Measurements from ENCODE around the gene VPS72. TPM values are rescaled to one million over a fixed set of nuclear protein-coding genes. Genes with fewer than 3 reads are reported as not detected.

The VPS72 gene
- total RNA-seq, 4 donors from 2014 or later, result 62.2 to 95.8 (median 68.9) TPM

DNA sequence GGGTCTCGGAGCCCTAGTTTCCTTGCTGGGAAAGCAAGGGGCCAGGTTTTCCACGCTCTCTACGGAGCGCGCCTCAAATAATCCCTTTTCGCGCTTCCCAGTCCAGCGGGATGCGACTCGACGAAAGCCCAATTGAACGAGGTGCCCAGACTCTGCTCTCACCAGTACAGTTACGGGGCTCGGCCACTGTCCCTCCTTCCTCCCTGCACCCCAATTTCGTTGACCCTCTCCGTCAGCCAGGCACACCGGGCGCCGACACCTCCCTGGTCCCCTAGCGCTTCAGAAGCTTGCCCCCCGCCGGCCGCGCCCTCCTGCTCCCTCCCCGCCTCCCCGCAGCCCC, 44.0 kb downstream of the VPS72 start:
- peak; percentile 0 to 11 for ATAC-seq
- TF ChIP-seq, protein P1, sequence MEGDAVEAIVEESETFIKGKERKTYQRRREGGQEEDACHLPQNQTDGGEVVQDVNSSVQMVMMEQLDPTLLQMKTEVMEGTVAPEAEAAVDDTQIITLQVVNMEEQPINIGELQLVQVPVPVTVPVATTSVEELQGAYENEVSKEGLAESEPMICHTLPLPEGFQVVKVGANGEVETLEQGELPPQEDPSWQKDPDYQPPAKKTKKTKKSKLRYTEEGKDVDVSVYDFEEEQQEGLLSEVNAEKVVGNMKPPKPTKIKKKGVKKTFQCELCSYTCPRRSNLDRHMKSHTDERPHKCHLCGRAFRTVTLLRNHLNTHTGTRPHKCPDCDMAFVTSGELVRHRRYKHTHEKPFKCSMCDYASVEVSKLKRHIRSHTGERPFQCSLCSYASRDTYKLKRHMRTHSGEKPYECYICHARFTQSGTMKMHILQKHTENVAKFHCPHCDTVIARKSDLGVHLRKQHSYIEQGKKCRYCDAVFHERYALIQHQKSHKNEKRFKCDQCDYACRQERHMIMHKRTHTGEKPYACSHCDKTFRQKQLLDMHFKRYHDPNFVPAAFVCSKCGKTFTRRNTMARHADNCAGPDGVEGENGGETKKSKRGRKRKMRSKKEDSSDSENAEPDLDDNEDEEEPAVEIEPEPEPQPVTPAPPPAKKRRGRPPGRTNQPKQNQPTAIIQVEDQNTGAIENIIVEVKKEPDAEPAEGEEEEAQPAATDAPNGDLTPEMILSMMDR (IDR thresholded peaks at IDR 0.05 in 4 of 5, conservative IDR thresholded peaks at IDR 0.05 in 1 of 5), result no peak
- TF ChIP-seq POLR2A (IDR thresholded peaks at IDR 0.05), result no peak
- no peak for DNase-seq
- H3K4me1 ChIP-seq, result peaks cover 45 to 53% of the 10 kb centered on the region in 2 donors
- in situ Hi-C loops (cut with MboI; ENCODE audit: low sequenced_read_pairs in 4 of 4), result no loop called here
- H3K27ac ChIP-seq, result peak overlapping the region; percentile 95 to 99 (median 98)
- intact Hi-C loops (cut with DNase I; ENCODE audit: low total_unique reads), result loop anchor here (1.0 to 5.0 kb wide), 5 partner anchors 19 to 584 kb away; partner anchors contain the start of genes GABPB2 and LYSMD1
- H3K4me3 ChIP-seq, result peak overlapping the region; percentile 89 to 97 (median 92)
- no peaks in the 10 kb centered on the region for H3K9me3 ChIP-seq
- H3K27me3 ChIP-seq, result no peaks in the 10 kb centered on the region
- H3K36me3 ChIP-seq, result no peaks in the 10 kb centered on the region

DNA sequence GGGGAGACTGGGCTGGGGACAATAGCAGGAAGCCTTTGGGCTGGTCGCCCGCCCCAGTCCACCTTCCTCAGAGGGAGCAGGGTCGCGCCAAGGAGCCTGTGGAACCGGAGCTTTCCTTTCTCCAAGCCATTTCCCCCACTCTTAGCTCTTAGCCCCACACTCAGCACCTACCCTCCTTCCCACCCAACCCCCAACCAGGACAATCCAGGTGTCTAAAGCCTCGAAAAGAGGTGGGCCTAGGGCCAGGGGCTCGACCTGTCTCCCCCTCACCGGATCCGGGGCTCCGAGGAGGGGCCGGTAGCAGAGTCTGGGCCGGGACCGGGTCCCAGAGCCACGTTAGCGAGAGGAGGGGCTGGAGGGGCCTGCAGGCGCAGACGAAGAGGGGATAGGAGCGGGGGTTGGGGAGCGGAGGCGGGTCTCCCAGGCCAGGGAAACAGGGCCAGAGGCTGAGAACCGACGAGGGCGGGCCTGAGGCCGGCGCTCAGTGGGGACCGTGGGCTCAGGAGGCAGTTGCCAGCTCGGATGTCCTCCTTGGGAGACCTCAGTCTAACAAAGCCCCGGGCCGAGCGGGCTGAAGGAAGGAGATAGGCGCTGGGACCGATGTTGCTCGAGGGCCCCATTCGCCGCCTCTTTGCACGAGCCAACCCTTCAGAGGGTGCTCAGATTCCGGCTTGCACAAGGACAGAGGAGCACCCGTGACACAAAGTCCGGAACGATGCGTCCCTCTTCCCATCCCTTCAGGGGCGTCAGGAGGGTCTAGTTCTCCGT, 44.5 kb downstream of the VPS72 start:
- Histone ChIP-seq H3K9me3 (no peaks in the 10 kb centered on the region), H3K27ac (peak overlapping the region; percentile 95 to 99 (median 98)), H3K27me3 (no peaks in the 10 kb centered on the region), H3K4me1 (peaks cover 48 to 59% of the 10 kb centered on the region in 2 donors), H3K4me3 (peak overlapping the region; percentile 89 to 97 (median 92)), H3K36me3 (no peaks in the 10 kb centered on the region)
- in situ Hi-C loops (cut with MboI; ENCODE audit: low sequenced_read_pairs in 4 of 4) (no loop called here), intact Hi-C loops (cut with DNase I; ENCODE audit: low total_unique reads) (loop anchor here (1.0 to 5.0 kb wide), 5 partner anchors 20 to 583 kb away; partner anchors contain the start of genes GABPB2 and LYSMD1)
- ATAC-seq (peak; percentile 39 to 56), DNase-seq (peak; percentile 76 to 86)
- TF ChIP-seq, protein P1 (IDR thresholded peaks at IDR 0.05 in 4 of 5, conservative IDR thresholded peaks at IDR 0.05 in 1 of 5), result no peak
- peak in 1 of 2 donors; percentile 21 for TF ChIP-seq POLR2A (IDR thresholded peaks at IDR 0.05)

GRCh38 chr1:151144474-151145303, 45.3 kb downstream of the VPS72 start:
- peak overlapping the region; percentile 89 to 97 (median 92) for H3K4me3 ChIP-seq
- no peaks in the 10 kb centered on the region for H3K9me3 ChIP-seq
- H3K36me3 ChIP-seq, result peaks cover 0 to 8% of the 10 kb centered on the region in 2 donors
- TF ChIP-seq POLR2A (IDR thresholded peaks at IDR 0.05), result peak in 1 of 2 donors; percentile 29
- TF ChIP-seq, protein P1 (IDR thresholded peaks at IDR 0.05 in 4 of 5, conservative IDR thresholded peaks at IDR 0.05 in 1 of 5), result no peak
- peak; percentile 1 to 10 for ATAC-seq
- peak overlapping the region; percentile 95 to 99 (median 98) for H3K27ac ChIP-seq
- peaks cover 48 to 61% of the 10 kb centered on the region in 2 donors for H3K4me1 ChIP-seq
- in situ Hi-C loops (cut with MboI; ENCODE audit: low sequenced_read_pairs in 4 of 4) (no loop called here), intact Hi-C loops (cut with DNase I; ENCODE audit: low total_unique reads) (loop anchor here (5.0 kb wide), 3 partner anchors 32 to 582 kb away; no protein-coding TSS in a partner anchor)
- peak in 1 of 2 donors; percentile 60 for DNase-seq
- no peaks in the 10 kb centered on the region for H3K27me3 ChIP-seq

- in situ Hi-C loops (cut with MboI; ENCODE audit: low sequenced_read_pairs in 4 of 4), result no loop called here
- intact Hi-C loops (cut with DNase I; ENCODE audit: low total_unique reads), result no loop called here
- Histone ChIP-seq H3K27ac (peak overlapping the region; percentile 95 to 99 (median 98)), H3K4me1 (peaks cover 48 to 61% of the 10 kb centered on the region in 2 donors), H3K36me3 (peaks cover 0 to 15% of the 10 kb centered on the region in 2 donors), H3K9me3 (no peaks in the 10 kb centered on the region), H3K4me3 (peak overlapping the region; percentile 89 to 97 (median 92)), H3K27me3 (no peaks in the 10 kb centered on the region)
- DNase-seq (peak in 1 of 2 donors; percentile 40), ATAC-seq (no peak)
- no peak for TF ChIP-seq POLR2A (IDR thresholded peaks at IDR 0.05)
- TF ChIP-seq, protein P1 (IDR thresholded peaks at IDR 0.05 in 4 of 5, conservative IDR thresholded peaks at IDR 0.05 in 1 of 5), result no peak
These were observed 46.0 kb downstream of the VPS72 start for GRCh38 chr1:151143986-151144385.
